ENCODE data around the gene ZNF558.
"Not testable (repeated sequence)": the region's sequence is repeated elsewhere in the genome, so short reads cannot be mapped to it uniquely, and the experiment has no call there.

Gene ZNF558

GRCh38 chr19:8794823-8795222 is 37.3 kb downstream of the ZNF558 start:
- no peak overlapping the region for H3K27ac ChIP-seq
- no peak for TF ChIP-seq CTCF (conservative IDR thresholded peaks at IDR 0.05)

GRCh38 chr19:8773587-8773986 is 58.5 kb downstream of the ZNF558 start:
- H3K27ac ChIP-seq: not testable (repeated sequence)

- H3K27ac ChIP-seq: not testable (repeated sequence)
Observed at GRCh38 chr19:8769265-8769664, 62.8 kb downstream of the ZNF558 start.

GRCh38 chr19:8767257-8767656 is 64.8 kb downstream of the ZNF558 start:
- H3K27ac ChIP-seq: not testable (repeated sequence)
